HPDE6-E6E7 (cell line): ENCODE data around the gene ATP5PD.
A peak's percentile ranks its signal among the peaks of the same experiment; 100 is the strongest.
"Not testable (repeated sequence)": the region's sequence is repeated elsewhere in the genome, so short reads cannot be mapped to it uniquely, and the experiment has no call there.

Experiments
- DNase-seq: peaks from one replicate; pipeline ENCODE4 v3.0.0; 2011; ENCODE audit warnings: missing footprints; ENCODE audit errors: extremely low spot score

ATP5PD gene

DNA sequence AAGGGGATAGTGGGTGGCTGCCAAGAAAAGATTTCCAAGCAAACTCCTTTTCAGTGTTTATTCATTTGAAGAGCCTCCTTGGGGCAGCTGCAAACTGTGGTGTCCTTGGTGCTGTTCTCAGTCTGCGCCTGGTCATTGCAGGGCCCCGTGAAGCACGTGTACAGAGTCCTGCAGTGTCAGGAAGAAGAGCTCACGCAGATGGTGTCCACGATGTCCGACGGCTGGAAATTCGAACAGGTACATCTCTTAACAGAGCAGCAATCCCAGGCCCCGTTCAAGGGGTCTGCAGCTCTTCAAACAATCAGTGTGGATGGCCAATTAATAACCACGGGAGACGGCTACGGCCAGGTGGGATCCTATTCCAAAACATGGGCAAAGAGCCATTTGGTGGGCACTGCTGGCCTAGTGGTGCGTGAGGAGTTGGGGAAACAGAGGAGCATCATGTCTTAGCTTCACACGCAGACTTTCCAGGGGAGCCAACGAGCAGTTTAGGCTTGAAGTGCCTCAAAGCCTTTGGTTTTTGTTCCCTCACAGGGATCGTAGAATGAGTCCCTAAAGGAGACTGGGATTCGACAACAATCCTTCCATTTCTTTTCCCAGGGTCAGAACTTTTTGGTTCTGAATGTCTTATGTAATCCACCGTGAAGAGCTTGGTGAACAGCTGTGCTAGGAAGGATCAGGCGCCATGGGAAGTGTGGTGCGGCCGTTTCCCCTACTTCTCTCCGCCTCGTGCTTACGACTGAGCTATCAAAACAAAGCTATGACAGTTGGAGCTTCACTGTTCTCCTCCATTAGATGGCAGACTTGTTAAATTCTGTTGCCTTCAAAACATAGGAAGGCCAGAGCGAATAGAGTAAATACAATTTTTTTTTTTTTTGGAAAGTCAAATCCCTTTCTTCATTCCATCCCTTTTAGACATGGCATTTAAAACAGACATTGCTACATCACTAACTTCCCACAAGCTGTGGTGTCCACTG is 12.9 kb upstream of the ATP5PD start:
- DNase-seq, result no peak

DNA sequence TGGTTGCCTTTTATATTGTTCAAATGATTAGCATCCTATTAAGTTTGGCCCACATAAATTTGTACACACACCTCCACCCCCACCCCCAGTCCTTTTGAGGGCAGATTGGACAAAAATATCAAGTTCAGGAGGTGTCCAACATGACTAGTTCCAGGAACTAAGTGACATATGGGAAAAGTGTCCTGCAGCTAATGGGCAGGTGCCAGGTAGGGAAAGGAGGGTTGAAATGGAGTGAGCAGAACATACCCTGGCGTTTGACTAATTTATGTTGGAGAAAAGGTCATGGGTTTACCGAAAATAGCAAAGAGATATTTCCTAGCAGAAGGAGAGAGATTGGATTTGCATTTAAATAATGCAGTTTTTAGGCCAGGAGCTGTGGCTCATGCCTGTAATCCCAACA is 5.2 kb upstream of the ATP5PD start:
- no peak for DNase-seq

GRCh38 chr17:75049706-75050105 is 2.9 kb upstream of the ATP5PD start:
- no peak for DNase-seq

DNA sequence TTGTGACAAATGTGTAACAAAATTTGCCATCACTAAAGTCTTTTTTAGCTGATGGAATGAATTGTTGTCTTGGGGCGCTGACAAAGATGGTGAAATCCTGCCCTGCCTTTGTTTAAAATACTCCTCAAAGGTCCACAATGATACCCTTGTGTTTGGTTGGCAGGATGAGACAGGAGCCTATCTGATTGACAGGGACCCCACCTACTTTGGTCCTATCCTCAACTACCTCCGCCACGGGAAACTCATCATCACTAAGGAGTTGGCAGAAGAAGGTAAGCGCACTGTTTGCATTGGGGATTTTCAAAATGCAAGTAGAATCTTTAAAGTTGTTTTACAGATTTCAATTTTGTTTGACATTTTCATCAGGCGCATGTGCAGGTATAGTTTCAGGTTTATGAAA is 2.3 kb upstream of the ATP5PD start:
- no peak for DNase-seq

DNA sequence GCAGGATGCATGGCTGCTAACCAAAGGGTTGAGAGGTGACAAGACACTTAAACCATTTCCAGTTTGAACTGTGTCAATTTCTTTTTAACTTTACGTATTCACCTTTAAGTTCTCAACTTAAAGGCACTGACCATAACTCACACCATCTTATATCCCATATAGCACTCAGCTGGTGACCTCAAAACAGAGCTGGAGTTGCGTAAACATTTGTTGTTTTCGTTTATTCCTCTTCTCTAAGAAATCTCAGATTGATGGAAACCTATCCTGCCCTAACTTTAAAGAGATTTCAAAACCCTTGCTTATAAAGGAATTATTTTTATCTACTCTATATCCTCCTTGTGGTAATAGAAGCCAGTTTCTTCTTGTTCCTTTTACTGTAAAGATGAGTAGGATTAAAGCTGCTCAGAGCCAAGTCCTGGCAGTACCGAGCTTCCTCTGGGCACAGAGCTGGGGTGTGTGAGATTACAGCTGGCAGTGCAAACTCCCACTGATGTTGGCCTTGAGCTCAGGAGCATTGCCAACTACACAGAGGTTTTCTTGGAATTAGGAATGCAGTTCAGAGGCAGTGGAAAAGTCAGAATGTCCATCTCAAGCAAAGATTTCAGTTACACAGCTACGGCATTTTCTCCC is 1.6 kb upstream of the ATP5PD start:
- no peak for DNase-seq

- no peak for DNase-seq
Measured at GRCh38 chr17:75047398-75048098, 779 bp upstream of the ATP5PD start.

- not testable (repeated sequence) for DNase-seq
Measured at GRCh38 chr17:75045946-75046406, 793 bp downstream of the ATP5PD start.

- DNase-seq, result no peak
Measured at GRCh38 chr17:75044716-75045115, 2.1 kb downstream of the ATP5PD start.

- not testable (repeated sequence) for DNase-seq
Measured at GRCh38 chr17:75043789-75044188, 3.0 kb downstream of the ATP5PD start.

- no peak for DNase-seq
Measured at GRCh38 chr17:75041656-75042280, 5.0 kb downstream of the ATP5PD start.

DNA sequence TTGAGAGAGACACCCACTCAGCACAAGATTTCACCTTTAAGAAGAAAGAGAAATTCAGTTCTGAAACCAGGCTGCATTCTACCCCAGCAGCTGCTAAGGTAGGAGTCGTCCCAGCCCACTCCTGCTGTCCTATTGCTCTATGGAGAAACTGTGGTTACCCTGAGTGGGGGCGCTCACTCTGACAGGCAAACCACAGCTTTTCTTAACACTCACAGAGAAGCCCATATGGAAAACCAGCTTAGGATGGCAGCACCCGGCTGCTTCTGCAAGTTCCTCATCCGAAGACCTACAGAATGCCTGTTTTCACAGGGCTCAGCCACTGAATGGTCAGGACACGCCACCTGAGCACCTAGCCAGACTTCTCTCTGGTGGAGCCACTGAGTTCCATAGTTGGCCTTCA is 7.5 kb downstream of the ATP5PD start:
- no peak for DNase-seq

GRCh38 chr17:75036643-75037268 is 10.0 kb downstream of the ATP5PD start:
- no peak for DNase-seq

- peak; percentile 54 for DNase-seq
Measured at GRCh38 chr17:75034236-75034908, 12.4 kb downstream of the ATP5PD start.

DNA sequence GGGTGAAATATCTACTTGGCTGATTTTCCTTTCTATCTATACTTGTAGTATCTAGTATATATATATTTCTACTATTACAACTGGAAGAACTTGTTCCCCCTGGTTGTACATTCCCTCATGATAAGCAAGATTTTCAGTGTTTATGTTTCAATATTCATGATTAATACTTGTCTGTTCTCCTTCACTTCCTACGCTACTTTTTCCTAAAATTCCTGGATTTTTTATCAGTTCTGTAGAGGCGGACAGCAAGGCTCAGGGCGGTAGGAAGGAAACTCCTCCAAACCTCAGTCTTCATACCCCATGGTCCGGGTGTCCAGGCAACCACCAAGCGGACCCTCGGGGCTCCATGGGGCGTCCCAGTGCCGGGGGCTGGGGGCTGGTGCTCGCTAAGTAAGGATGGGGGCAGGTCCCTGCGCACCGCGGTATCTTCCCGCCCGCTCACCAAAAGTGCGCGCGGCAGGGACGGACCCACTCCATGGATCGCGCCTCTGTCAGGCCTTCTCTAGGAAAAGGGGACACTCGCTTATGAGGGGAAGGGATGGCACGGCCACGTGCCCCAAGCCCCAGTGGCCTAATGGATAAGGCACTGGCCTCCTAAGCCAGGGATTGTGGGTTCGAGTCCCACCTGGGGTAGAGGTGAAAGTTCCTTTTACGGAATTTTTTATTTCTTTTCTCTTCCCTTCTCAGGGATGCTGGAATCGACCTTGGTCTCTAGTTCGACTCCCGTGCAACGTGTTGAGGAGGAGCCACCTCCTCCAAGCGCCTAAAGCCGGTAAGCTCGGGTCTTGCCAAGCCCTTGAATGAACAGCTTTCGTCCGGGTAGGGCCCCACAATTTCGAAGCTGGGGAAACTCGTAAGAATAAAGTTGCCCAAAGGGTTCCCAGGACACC is 13.2 kb downstream of the ATP5PD start:
- peak; percentile 83 for DNase-seq

DNA sequence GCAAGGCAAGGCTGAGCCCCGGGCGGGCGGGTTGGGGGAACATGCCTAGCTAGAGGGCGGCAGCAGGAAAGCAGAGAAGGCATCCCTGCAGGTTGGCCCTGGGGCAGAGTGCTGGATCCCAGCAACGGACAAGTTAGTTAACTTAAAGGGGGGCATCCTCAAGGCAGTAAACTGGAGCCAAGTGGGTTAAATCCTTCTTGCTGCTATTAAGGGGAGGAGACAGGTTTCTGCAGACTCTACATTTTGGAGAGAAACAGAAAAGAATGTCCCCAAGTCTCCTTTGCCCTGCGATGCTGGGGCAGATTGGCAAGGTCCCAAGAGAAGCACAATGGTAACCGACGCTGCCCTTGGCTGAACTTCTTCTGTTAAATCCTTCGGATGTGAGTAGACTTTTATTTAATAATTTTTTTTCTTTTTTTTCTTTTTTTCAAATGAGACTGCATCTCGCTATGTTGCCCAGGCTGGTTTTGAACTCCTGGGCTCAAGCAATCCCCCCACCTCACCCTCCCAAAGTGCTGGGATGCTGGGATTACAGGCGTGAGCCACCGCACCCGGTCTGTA is 14.0 kb downstream of the ATP5PD start:
- no peak for DNase-seq

GRCh38 chr17:75031972-75032719 is 14.6 kb downstream of the ATP5PD start:
- peak; percentile 87 for DNase-seq

DNA sequence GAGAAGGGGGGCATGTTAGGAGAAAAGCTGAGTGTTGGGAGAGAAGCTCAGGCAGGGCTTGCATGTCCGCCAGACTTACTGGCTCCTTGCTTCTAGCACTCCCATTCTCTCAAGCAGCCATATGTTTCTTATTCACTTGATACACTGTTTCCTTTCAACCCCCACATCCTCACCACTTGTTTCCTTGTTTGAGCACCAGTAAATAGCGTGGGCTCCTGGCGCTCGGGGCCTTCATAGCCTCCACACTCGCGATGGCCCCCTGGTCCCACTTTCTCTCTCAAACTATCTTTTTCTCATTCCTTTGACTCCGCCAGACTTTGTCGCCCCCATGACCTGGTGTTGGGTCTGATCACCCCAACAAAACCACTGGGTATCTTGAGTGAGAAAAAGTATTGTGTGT is 16.6 kb downstream of the ATP5PD start:
- no peak for DNase-seq

DNA sequence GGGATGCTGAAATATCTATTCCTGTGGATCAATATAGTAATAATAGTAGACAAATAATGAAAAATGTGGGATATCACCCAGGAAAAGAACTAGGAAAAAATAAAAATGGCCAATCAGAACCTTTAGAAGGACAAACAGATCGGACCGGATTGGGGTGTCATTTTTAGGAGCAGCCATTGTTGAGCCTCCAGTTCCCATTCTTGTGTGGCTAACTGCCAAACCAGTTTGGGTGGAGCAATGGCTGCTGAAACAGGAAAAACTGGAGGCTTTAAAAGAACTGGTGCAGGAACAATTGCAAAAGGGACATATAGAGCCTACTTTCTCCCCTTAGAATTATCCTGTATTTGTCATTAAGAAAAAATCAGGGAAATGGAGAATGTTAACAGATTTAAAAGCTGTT is 20.1 kb downstream of the ATP5PD start:
- DNase-seq, result not testable (repeated sequence)

DNA sequence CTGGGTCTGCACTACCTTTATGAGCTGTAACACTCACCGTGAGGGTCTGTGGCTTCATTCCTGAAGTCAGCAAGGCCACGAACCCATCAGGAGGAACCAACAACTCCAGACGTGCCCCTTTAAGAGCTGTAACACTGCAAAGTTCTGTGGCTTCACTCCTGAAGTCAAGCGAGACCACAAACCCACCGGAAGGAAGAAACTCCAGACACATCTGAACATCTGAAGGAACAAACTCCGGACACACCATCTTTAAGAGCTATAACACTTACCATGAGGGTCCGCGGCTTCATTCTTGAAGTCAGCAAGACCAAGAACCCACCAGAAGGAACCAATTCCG is 21.4 kb downstream of the ATP5PD start:
- not testable (repeated sequence) for DNase-seq
